GM20000 (cell line): ENCODE results near the gene MT1G.

ENCODE experiments used
- DNase-seq: peaks from one replicate; pipeline ENCODE4 v3.0.0; 2012; ENCODE audit warnings: low spot score
- CTCF ChIP-seq: IDR thresholded peaks from 2 replicates; pipeline ENCODE4 v1.5.1; 2012; ENCODE audit warnings: mild to moderate bottlenecking, control low read depth; ENCODE audit errors: extremely low read depth, missing control alignments

MT1G gene

GRCh38 chr16:56645838-56646237, 22.0 kb downstream of the MT1G start:
- no peak for TF ChIP-seq CTCF
- no peak for DNase-seq

- no peak for TF ChIP-seq CTCF
- no peak for DNase-seq
These were observed 22.6 kb downstream of the MT1G start for GRCh38 chr16:56645311-56645710.

- no peak for DNase-seq
These were observed 24.0 kb downstream of the MT1G start for GRCh38 chr16:56643833-56644232.

GRCh38 chr16:56643080-56643778, 24.6 kb downstream of the MT1G start:
- no peak for DNase-seq
- TF ChIP-seq CTCF = no peak

More at GRCh38 chr16:56643833-56644232, 24.0 kb downstream of the MT1G start:
- TF ChIP-seq CTCF = no peak

- no peak for DNase-seq
- no peak for TF ChIP-seq CTCF
These were observed 26.7 kb downstream of the MT1G start for GRCh38 chr16:56641166-56641565.

- no peak for TF ChIP-seq CTCF
These were observed 27.8 kb downstream of the MT1G start for GRCh38 chr16:56640076-56640475.

GRCh38 chr16:56639045-56639444, 28.8 kb downstream of the MT1G start:
- TF ChIP-seq CTCF = no peak

More at GRCh38 chr16:56640076-56640475, 27.8 kb downstream of the MT1G start:
- no peak for DNase-seq

More at GRCh38 chr16:56639045-56639444, 28.8 kb downstream of the MT1G start:
- no peak for DNase-seq
